ENCODE data around the gene TFF2.

Gene TFF2

DNA sequence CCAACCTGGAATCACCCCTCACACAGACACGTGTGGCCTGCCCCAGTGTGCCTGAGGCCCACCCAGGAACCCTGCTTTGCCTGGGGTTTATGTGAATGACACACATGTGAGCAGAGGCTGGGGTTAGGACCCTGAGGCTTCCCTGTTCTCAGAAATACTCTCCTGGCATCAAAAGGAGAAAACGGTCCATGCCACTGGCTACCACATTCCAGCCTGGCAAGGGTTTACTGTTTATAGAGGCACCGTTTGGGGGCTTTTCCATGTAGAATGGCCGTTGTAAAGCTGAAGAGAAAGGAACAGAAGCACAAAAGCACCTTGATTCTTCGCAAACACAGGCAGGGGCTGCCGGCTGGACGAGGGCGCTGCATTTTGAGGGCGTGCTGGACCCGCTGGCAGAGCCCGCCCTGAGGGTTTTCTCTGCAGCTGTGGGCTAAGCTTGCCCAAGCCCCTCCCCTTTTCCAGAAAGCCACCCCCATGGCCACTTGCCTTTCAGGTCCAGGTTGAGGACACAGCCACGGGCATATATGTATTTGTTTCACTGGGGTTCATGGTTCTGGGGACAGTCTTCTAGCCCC lies 48.6 kb downstream of the TFF2 start:
- DNase-seq = no peak

- no peak for DNase-seq
These were observed 49.3 kb downstream of the TFF2 start for GRCh38 chr21:42301371-42302075.

DNA sequence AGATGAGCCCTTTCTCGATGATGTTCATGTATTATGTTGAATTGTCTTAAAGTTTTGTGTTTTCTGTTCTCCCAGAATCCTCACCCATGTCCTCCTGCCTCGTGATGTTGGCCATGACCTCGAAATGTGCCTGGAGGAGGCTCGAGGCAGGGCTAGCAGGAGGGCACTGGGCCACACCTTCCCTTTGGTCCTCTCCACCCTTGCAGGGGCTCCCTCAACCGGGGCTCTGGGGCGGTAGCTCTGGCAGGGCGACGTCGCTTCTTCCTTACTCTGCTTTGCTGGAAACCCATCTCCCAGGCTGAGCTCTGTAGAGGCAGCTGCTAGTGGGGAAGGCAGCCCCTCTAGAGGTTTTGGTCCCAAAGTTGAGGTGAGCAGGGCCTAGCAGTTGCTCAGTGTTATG lies 49.8 kb downstream of the TFF2 start:
- DNase-seq = no peak

- DNase-seq = no peak
These were observed 50.7 kb downstream of the TFF2 start for GRCh38 chr21:42300045-42300583.

GRCh38 chr21:42299324-42300044 lies 51.3 kb downstream of the TFF2 start:
- no peak for DNase-seq

- DNase-seq = no peak
These were observed 52.1 kb downstream of the TFF2 start for GRCh38 chr21:42298657-42299056.

- DNase-seq = no peak
These were observed 52.6 kb downstream of the TFF2 start for GRCh38 chr21:42298237-42298636.

DNA sequence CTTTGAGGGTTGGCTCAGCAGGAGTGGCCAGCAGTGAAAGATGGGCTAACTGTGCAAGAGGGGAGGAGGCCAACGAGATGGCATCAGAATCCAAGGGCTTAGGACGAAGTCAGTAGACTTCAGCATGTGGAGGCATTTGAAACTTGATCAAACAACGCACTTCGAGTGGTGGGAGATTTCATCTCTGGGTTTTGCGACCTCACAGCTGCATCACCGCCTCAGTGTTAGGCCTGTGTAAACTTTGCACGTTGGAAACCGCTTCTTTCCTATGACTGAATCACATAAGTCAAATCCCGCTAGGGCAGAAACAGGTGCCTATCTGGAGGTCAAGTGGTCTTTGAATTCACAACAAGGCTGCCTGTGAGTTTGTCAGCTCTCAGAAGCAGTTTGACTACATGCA lies 53.4 kb downstream of the TFF2 start:
- no peak for DNase-seq

DNA sequence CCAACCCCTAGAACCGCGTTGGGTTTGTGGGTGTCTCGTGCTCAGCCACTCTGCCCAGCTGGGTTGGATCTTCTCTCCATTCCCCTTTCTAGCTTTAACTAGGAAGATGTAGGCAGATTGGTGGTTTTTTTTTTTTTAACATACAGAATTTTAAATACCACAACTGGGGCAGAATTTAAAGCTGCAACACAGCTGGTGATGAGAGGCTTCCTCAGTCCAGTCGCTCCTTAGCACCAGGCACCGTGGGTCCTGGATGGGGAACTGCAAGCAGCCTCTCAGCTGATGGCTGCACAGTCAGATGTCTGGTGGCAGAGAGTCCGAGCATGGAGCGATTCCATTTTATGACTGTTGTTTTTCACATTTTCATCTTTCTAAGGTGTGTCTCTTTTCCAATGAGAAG lies 54.3 kb downstream of the TFF2 start:
- no peak for DNase-seq
